CD4-positive, alpha-beta T cell (primary cell): ENCODE data around the gene MMRN2. TPM values are rescaled to one million over a fixed set of nuclear protein-coding genes. Genes with fewer than 3 reads are reported as not detected.
"Not testable (repeated sequence)": the region's sequence is repeated elsewhere in the genome, so short reads cannot be mapped to it uniquely, and the experiment has no call there.

Source experiments
- ATAC-seq: fragments of 200-7000 bp; cut with Tn5 transposase; one replicate; pipeline ENCODE4 v1.10.0; 2022; ENCODE audit warnings: mild to moderate bottlenecking; ENCODE audit not compliant: poor library complexity
- CTCF ChIA-PET: fragments of 350-600 bp; sonication (Branson Sonifier 250); formaldehyde crosslinking; loops from one replicate; lab custom pipeline; 2021; ENCODE audit warnings: antibody characterized with exemption, inconsistent platforms; lab: Charles Lee
- POLR2A ChIA-PET: fragments of 350-600 bp; sonication (Branson Sonifier 250); formaldehyde crosslinking; loops from one replicate; lab custom pipeline; 2021; ENCODE audit warnings: antibody characterized with exemption, inconsistent platforms; lab: Charles Lee
- DNase-seq, 14 experiments: peaks; one replicate each; pipeline ENCODE4 v3.0.0-alpha.2; 2013 to 2020; ENCODE audit warnings: mixed read lengths in 2 of 14
- H3K27ac ChIP-seq, 2 donors: one replicate each; pipeline versions ENCODE4 v1.5.1 to v1.7.0; 2013; ENCODE audit warnings: low read length in 2 of 2, low read depth in 1 of 2, mild to moderate bottlenecking in 1 of 2
- H3K27me3 ChIP-seq, 2 experiments: 1 replicate in 1 of 2; 2 replicates in 1 of 2; pipeline versions ENCODE4 v1.6.1 to v1.7.0; 2013; ENCODE audit warnings: low read length in 2 of 2, control low read depth in 1 of 2, mild to moderate bottlenecking in 1 of 2, moderate library complexity in 1 of 2; ENCODE audit not compliant: insufficient read depth in 2 of 2, control insufficient read depth in 1 of 2
- H3K36me3 ChIP-seq: one replicate; pipeline ENCODE4 v1.6.1; 2013; ENCODE audit warnings: low read length, control low read depth; ENCODE audit not compliant: insufficient read depth
- H3K4me1 ChIP-seq: one replicate; pipeline ENCODE4 v1.6.1; 2013; ENCODE audit warnings: low read length, control low read depth; ENCODE audit not compliant: insufficient read depth
- H3K4me3 ChIP-seq: one replicate; pipeline ENCODE4 v1.5.1; 2013; ENCODE audit warnings: mild to moderate bottlenecking, low read length, moderate library complexity
- H3K9me3 ChIP-seq, 2 experiments: 1 replicate in 1 of 2; 2 replicates in 1 of 2; pipeline versions ENCODE4 v1.6.1 to v1.7.0; 2013; ENCODE audit warnings: low read length in 2 of 2, mild to moderate bottlenecking in 2 of 2, control low read depth in 1 of 2, moderate library complexity in 1 of 2; ENCODE audit not compliant: control insufficient read depth in 1 of 2, insufficient read depth in 1 of 2
- H3K27ac Mint-ChIP-seq: one replicate; pipeline ENCODE4 v1.8.0; 2020; ENCODE audit warnings: mixed read lengths
- H3K27me3 Mint-ChIP-seq: one replicate; pipeline ENCODE4 v1.8.0; 2021; ENCODE audit warnings: mixed read lengths
- H3K36me3 Mint-ChIP-seq: one replicate; pipeline ENCODE4 v1.8.0; 2021; ENCODE audit warnings: low read depth, mixed read lengths
- H3K4me1 Mint-ChIP-seq: one replicate; pipeline ENCODE4 v1.8.0; 2021; ENCODE audit warnings: low read depth, mixed read lengths
- H3K4me3 Mint-ChIP-seq: one replicate; pipeline ENCODE4 v1.8.0; 2020; ENCODE audit warnings: mild to moderate bottlenecking, mixed read lengths
- H3K9me3 Mint-ChIP-seq: one replicate; pipeline ENCODE4 v1.8.0; 2020; ENCODE audit warnings: mixed read lengths
- intact Hi-C, 2 experiments: fragments of 100-400 bp; cut with DNase I in 1 of 2; cut with micrococcal nuclease in 1 of 2; formaldehyde crosslinking; loops; one replicate each; pipeline versions ENCODE4 v1.15.1 to v1.9.0; 2023 to 2025; cut with DNase I, micrococcal nuclease
- total RNA-seq, 174 experiments: library from RNA in 2 of 174; stranded (reverse) in 2 of 174; gene quantifications; one replicate each; pipeline ENCODE4 v1.2.3 and lab custom pipeline; 2021 to 2026
- TF ChIP-seq, protein P1 (sequence below): fragments of 200-600 bp; IDR thresholded peaks from one replicate; pipeline ENCODE4 v1.8.0; 2022; ENCODE audit warnings: antibody characterized with exemption, mild to moderate bottlenecking

MMRN2 gene
- total RNA-seq, 2 experiments from 2014 or later = 0.47 to 1.8 TPM

GRCh38 chr10:86981716-86982115, 24.3 kb upstream of the MMRN2 start:
- no peak overlapping the region for H3K27ac Mint-ChIP-seq
- ChIA-PET POLR2A (no interaction called here), CTCF (no interaction called here)
- intact Hi-C loops = no loop called here
- DNase-seq (no peak), ATAC-seq (no peak)
- no peaks in the 10 kb centered on the region for H3K4me1 Mint-ChIP-seq
- Histone ChIP-seq H3K36me3 (no peaks in the 10 kb centered on the region), H3K9me3 (no peaks in the 10 kb centered on the region), H3K4me3 (no peak overlapping the region), H3K27me3 (no peaks in the 10 kb centered on the region), H3K4me1 (no peaks in the 10 kb centered on the region), H3K27ac (no peak overlapping the region)
- H3K9me3 Mint-ChIP-seq = no peaks in the 10 kb centered on the region
- peaks cover 4% of the 10 kb centered on the region for H3K27me3 Mint-ChIP-seq
- no peak overlapping the region for H3K4me3 Mint-ChIP-seq
- TF ChIP-seq, protein P1, sequence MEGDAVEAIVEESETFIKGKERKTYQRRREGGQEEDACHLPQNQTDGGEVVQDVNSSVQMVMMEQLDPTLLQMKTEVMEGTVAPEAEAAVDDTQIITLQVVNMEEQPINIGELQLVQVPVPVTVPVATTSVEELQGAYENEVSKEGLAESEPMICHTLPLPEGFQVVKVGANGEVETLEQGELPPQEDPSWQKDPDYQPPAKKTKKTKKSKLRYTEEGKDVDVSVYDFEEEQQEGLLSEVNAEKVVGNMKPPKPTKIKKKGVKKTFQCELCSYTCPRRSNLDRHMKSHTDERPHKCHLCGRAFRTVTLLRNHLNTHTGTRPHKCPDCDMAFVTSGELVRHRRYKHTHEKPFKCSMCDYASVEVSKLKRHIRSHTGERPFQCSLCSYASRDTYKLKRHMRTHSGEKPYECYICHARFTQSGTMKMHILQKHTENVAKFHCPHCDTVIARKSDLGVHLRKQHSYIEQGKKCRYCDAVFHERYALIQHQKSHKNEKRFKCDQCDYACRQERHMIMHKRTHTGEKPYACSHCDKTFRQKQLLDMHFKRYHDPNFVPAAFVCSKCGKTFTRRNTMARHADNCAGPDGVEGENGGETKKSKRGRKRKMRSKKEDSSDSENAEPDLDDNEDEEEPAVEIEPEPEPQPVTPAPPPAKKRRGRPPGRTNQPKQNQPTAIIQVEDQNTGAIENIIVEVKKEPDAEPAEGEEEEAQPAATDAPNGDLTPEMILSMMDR = no peak
- no peaks in the 10 kb centered on the region for H3K36me3 Mint-ChIP-seq

DNA sequence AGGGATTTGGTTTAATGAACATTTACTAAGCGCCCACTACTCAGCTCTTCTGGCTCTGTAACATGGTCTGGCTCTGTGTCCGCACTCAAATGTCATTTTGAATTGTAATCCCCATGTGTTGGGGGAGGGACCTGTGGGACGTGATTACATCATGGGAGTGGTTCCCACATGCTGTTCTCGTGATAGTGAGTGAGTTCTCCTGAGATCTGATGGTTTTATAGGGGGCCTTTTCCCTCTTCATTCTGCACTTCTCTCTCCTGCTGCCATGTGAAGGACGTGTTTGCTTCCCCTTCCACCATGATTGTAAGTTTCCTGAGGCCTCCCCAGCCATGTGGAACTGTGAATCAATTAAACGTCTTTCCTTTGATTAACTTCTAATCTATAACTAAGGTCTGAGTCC, 23.6 kb upstream of the MMRN2 start:
- CTCF ChIA-PET, H3K27ac Mint-ChIP-seq, H3K36me3 ChIP-seq, ATAC-seq, POLR2A ChIA-PET, H3K27ac ChIP-seq, H3K4me3 ChIP-seq, DNase-seq, H3K4me3 Mint-ChIP-seq, H3K4me1 Mint-ChIP-seq, H3K27me3 ChIP-seq, H3K9me3 ChIP-seq, H3K9me3 Mint-ChIP-seq, intact Hi-C loops, H3K27me3 Mint-ChIP-seq, H3K4me1 ChIP-seq, H3K36me3 Mint-ChIP-seq: not testable (repeated sequence)

GRCh38 chr10:86979977-86980448, 22.6 kb upstream of the MMRN2 start:
- ChIA-PET CTCF (no interaction called here), POLR2A (no interaction called here)
- TF ChIP-seq, protein P1 = no peak
- Histone ChIP-seq H3K4me1 (no peaks in the 10 kb centered on the region), H3K27me3 (no peaks in the 10 kb centered on the region), H3K36me3 (no peaks in the 10 kb centered on the region), H3K9me3 (no peaks in the 10 kb centered on the region), H3K4me3 (no peak overlapping the region), H3K27ac (no peak overlapping the region)
- Mint-ChIP-seq H3K4me1 (no peaks in the 10 kb centered on the region), H3K27ac (no peak overlapping the region), H3K27me3 (no peaks in the 10 kb centered on the region), H3K4me3 (no peak overlapping the region), H3K36me3 (no peaks in the 10 kb centered on the region), H3K9me3 (no peaks in the 10 kb centered on the region)
- DNase-seq = no peak
- no peak for ATAC-seq
- intact Hi-C loops = loop anchor here in 1 of 2 experiments (10.0 kb wide), 1 partner anchor 445 kb away; no protein-coding TSS in a partner anchor

GRCh38 chr10:86979296-86979818, 21.9 kb upstream of the MMRN2 start:
- TF ChIP-seq, protein P1 = no peak
- H3K4me1 ChIP-seq = no peaks in the 10 kb centered on the region
- Mint-ChIP-seq H3K27ac (no peak overlapping the region), H3K27me3 (no peaks in the 10 kb centered on the region), H3K4me1 (no peaks in the 10 kb centered on the region), H3K4me3 (no peak overlapping the region), H3K9me3 (no peaks in the 10 kb centered on the region), H3K36me3 (no peaks in the 10 kb centered on the region)
- no peak overlapping the region for H3K27ac ChIP-seq
- H3K36me3 ChIP-seq = no peaks in the 10 kb centered on the region
- CTCF ChIA-PET = no interaction called here
- H3K27me3 ChIP-seq = no peaks in the 10 kb centered on the region
- DNase-seq = no peak
- no peaks in the 10 kb centered on the region for H3K9me3 ChIP-seq
- ATAC-seq = no peak
- no peak overlapping the region for H3K4me3 ChIP-seq
- intact Hi-C loops = loop anchor here in 1 of 2 experiments (10.0 kb wide), 1 partner anchor 445 kb away; no protein-coding TSS in a partner anchor
- POLR2A ChIA-PET = no interaction called here

DNA sequence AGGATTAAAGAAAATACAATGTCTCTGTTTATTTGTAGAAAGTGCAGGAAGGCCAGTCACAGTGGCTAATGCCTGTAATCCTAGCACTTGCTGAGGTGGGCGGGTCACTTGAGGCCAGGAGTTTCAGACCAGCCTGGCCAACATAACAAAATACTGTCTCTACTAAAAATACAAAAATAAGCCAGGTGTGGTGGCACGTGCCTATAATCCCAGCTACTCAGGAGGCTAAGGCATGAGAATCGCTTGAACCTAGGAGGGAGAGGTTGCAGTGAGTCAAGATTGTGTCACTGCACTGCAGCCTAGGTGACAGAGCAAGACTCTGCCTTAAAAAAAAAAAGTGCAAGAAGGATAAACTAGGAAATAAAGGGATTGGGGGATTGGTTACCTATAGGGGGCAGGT, 21.0 kb upstream of the MMRN2 start:
- CTCF ChIA-PET, H3K9me3 ChIP-seq, H3K4me3 Mint-ChIP-seq, ATAC-seq, H3K4me3 ChIP-seq, H3K9me3 Mint-ChIP-seq, DNase-seq, H3K36me3 ChIP-seq, H3K27me3 ChIP-seq, H3K4me1 ChIP-seq, H3K27ac Mint-ChIP-seq, H3K27me3 Mint-ChIP-seq, H3K27ac ChIP-seq, H3K4me1 Mint-ChIP-seq, H3K36me3 Mint-ChIP-seq: not testable (repeated sequence)
- POLR2A ChIA-PET = interaction anchor here (0.6 kb wide), 1 partner anchor 122 kb away, joined by 3 read pairs; no protein-coding TSS in a partner anchor
- intact Hi-C loops = loop anchor here in 1 of 2 experiments (10.0 kb wide), 1 partner anchor 444 kb away; no protein-coding TSS in a partner anchor
